A549 (cell line): ENCODE measurements around the gene SMG6. TPM values are rescaled to one million over a fixed set of nuclear protein-coding genes. Genes with fewer than 3 reads are reported as not detected.

Experiments
- ATAC-seq, 2 experiments: fragments of 200-7000 bp in 1 of 2; fragments of >200 bp in 1 of 2; cut with Nextera tagmentation in 1 of 2; cut with Tn5 transposase in 1 of 2; 3 replicates each; pipeline versions ENCODE4 v1.8.0 to v1.9.1; 2018 to 2020; ENCODE audit warnings: mild to moderate bottlenecking in 1 of 2, moderate library complexity in 1 of 2
- CTCF ChIA-PET: fragments of 300-600 bp; sonication (Branson Sonifier 250); formaldehyde crosslinking; extraction: SDS; loops from one replicate; lab custom pipeline; 2021; ENCODE audit warnings: antibody characterized with exemption, inconsistent platforms; lab: Yijun Ruan, JAX
- POLR2A ChIA-PET: fragments of 350-600 bp; formaldehyde crosslinking; extraction: SDS; loops from one replicate; lab custom pipeline; 2021; ENCODE audit warnings: antibody characterized with exemption, inconsistent platforms; lab: Yijun Ruan, JAX
- DNase-seq, 2 experiments: peaks; one replicate each; pipeline versions ENCODE4 v3.0.0 to v3.0.0-alpha.2; 2011 to 2016; ENCODE audit warnings: low read depth in 1 of 2, low spot score in 1 of 2
- FAIRE-seq: peaks from 2 replicates; lab custom pipeline; 2011; peaks lifted over from hg19 to GRCh38; lab: Jason Lieb, UNC
- H3K27ac ChIP-seq, 2 experiments: fragments of >200 bp; sonication (Bioruptor Twin); formaldehyde crosslinking; 3 replicates each; pipeline ENCODE4 v1.5.1; 2016 to 2017
- H3K4me1 ChIP-seq: fragments of >200 bp; sonication (Bioruptor Twin); formaldehyde crosslinking; 3 replicates; pipeline ENCODE4 v1.6.1; 2016
- H3K4me2 ChIP-seq: fragments of >200 bp; sonication (Bioruptor Twin); formaldehyde crosslinking; 3 replicates; pipeline ENCODE4 v1.6.1; 2016
- H3K4me3 ChIP-seq: fragments of >200 bp; sonication (Bioruptor Twin); formaldehyde crosslinking; 3 replicates; pipeline ENCODE4 v1.5.1; 2016
- H3K9me3 ChIP-seq: fragments of >200 bp; sonication (Bioruptor Twin); formaldehyde crosslinking; 3 replicates; pipeline ENCODE4 v1.6.1; 2016
- BCL3 ChIP-seq: fragments of >200 bp; sonication (Bioruptor Twin); formaldehyde crosslinking; IDR thresholded peaks from 3 replicates; pipeline ENCODE4 v1.6.1; 2016
- KDM1A ChIP-seq: fragments of 200-600 bp; sonication (generic); IDR thresholded peaks from 2 replicates; pipeline ENCODE4 v1.6.1; 2016; ENCODE audit warnings: low read depth, mild to moderate bottlenecking
- MAZ ChIP-seq: fragments of 150-350 bp; IDR thresholded peaks from 2 replicates; pipeline ENCODE4 v1.6.1; 2014; ENCODE audit warnings: antibody characterized with exemption, low read depth, low read length, borderline replicate concordance
- RAD21 ChIP-seq, 2 experiments: fragments of >200 bp in 1 of 2; sonication (Bioruptor Twin) in 1 of 2; formaldehyde crosslinking in 1 of 2; IDR thresholded peaks in 1 of 2; conservative IDR thresholded peaks in 1 of 2; 2 replicates in 1 of 2; 3 replicates in 1 of 2; pipeline ENCODE4 v1.6.1; 2012 to 2018; ENCODE audit warnings: inconsistent platforms in 1 of 2
- RNF2 ChIP-seq: fragments of 200-600 bp; sonication (generic); IDR thresholded peaks from 2 replicates; pipeline ENCODE4 v1.6.1; 2016; ENCODE audit warnings: low read depth, mild to moderate bottlenecking, antibody characterized with exemption, moderate library complexity, borderline replicate concordance
- SMC3 ChIP-seq: fragments of >200 bp; sonication (Bioruptor Twin); formaldehyde crosslinking; IDR thresholded peaks from 3 replicates; pipeline ENCODE4 v1.6.1; 2018; ENCODE audit warnings: inconsistent platforms
- SREBF2 ChIP-seq: fragments of 450-650 bp; IDR thresholded peaks from 2 replicates; pipeline ENCODE4 v1.6.1; 2014; ENCODE audit warnings: mild to moderate bottlenecking, moderate library complexity
- whole genome bisulfite sequencing: methylation state at CpG from one replicate; pipeline ENCODE4 v1.1.6; 2017; ENCODE audit errors: missing lambda C conversion rate; 5-methylcytosine and 5-hydroxymethylcytosine counted together
- polyA plus RNA-seq, 4 experiments: library from polyadenylated mRNA; depleted of rRNA in 3 of 4; stranded (reverse); fragments of >200 nt; fragmentation: RNase III in 1 of 4; extraction: RNeasy Plus Mini Kit Qiagen cat#74134 plus additional on column Dnase treatment in 1 of 4; gene quantifications; 2 replicates in 3 of 4; 3 replicates in 1 of 4; pipeline ENCODE4 v1.2.3, GENCODE V29; 2011 to 2017
- TF ChIP-seq, protein P1 (sequence below): fragments of >200 bp; sonication (Bioruptor Twin); formaldehyde crosslinking; IDR thresholded peaks from 3 replicates; pipeline ENCODE4 v1.5.1; 2016

SMG6 gene
- polyA plus RNA-seq, 2 of the 4 experiments (the other 2 are of a cell fraction): 4.7 to 17.0 TPM

DNA sequence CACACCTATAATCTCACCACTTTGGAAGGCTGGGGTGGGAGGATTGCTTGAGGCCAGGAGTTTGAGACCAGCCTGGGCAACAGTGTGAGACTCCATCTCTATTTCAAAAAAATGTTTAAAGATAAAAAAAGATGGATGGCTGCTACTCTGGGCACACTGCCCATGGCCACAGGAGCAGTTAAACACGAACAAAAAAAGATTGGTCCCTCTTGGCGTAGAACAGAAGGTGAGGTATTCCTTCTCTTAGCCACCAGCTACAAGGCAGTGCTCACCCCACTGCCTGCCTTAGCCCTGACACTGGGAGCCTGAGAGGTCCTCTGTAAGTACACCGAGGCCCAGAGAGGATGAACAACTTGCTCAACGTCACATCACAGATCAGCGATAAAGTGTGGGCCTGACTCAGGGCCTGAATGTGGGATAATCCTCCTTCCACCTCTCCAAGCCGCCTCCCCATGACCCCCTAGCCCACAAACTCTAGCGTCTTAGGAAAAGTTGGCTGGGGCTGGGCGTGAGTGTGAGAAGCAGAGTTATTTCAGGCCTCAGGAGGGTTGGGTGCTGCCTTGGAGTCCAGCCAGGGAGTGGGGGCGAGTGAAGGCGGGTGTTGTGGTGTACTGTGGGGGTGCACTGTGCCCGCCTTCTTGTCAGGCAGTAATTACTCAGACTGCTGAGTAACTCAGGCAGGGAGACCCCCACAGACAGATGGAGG, 275.9 kb downstream of the SMG6 start (continued):
- TF ChIP-seq, protein P1, sequence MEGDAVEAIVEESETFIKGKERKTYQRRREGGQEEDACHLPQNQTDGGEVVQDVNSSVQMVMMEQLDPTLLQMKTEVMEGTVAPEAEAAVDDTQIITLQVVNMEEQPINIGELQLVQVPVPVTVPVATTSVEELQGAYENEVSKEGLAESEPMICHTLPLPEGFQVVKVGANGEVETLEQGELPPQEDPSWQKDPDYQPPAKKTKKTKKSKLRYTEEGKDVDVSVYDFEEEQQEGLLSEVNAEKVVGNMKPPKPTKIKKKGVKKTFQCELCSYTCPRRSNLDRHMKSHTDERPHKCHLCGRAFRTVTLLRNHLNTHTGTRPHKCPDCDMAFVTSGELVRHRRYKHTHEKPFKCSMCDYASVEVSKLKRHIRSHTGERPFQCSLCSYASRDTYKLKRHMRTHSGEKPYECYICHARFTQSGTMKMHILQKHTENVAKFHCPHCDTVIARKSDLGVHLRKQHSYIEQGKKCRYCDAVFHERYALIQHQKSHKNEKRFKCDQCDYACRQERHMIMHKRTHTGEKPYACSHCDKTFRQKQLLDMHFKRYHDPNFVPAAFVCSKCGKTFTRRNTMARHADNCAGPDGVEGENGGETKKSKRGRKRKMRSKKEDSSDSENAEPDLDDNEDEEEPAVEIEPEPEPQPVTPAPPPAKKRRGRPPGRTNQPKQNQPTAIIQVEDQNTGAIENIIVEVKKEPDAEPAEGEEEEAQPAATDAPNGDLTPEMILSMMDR: no peak
- no peak for TF ChIP-seq BCL3

GRCh38 chr17:2025622-2026309, 277.8 kb downstream of the SMG6 start:
- peak; percentile 94 for TF ChIP-seq RAD21 (conservative IDR thresholded peaks at IDR 0.05 in 1 of 2, IDR thresholded peaks at IDR 0.05 in 1 of 2)
- TF ChIP-seq SREBF2: no peak
- TF ChIP-seq, protein P1: peak; percentile 90
- peak; percentile 70; the same call in 1 of the 2 replicates for TF ChIP-seq RNF2
- no peak for TF ChIP-seq MAZ
- peak; percentile 97 for TF ChIP-seq SMC3
- Histone ChIP-seq H3K4me2 (peak overlapping the region; percentile 96), H3K4me1 (peaks cover 15% of the 10 kb centered on the region), H3K27ac (peak overlapping the region; percentile 25 to 78; a peak in 5 of 6 replicates), H3K9me3 (no peaks in the 10 kb centered on the region), H3K4me3 (peak overlapping the region; percentile 43)
- POLR2A ChIA-PET: interaction anchor here (0.6 to 3.3 kb wide), 4 partner anchors 27 to 1319 kb away, joined by 3 to 23 read pairs (median 10); no protein-coding TSS in a partner anchor
- FAIRE-seq (no peak), DNase-seq (peak; percentile 84 to 97), ATAC-seq (peak; percentile 50 to 68)
- 2% methylated on average over 37 of the region's 55 CpGs for WGBS
- CTCF ChIA-PET: interaction anchor here (0.6 to 17.0 kb wide), 58 partner anchors 8 to 767 kb away, joined by 3 to 420 read pairs (median 6); partner anchors contain the start of genes OVCA2, RILP, RPA1 and TRARG1

GRCh38 chr17:2025220-2025621, 278.4 kb downstream of the SMG6 start, which contains the start of gene RTN4RL1:
RTN4RL1 (minus strand) TSS chr17:2025334; CDS start chr17:2024865, 469 bp downstream.
- Histone ChIP-seq H3K4me3 (peak within 1 kb of the TSS; percentile 43), H3K4me2 (peak within 1 kb of the TSS; percentile 96), H3K4me1 (peaks cover 14% of the 10 kb centered on the region), H3K27ac (peak within 1 kb of the TSS; percentile 44 to 78; a peak in 5 of 6 replicates)
- peak; percentile 25 to 45 for ATAC-seq
- CTCF ChIA-PET: interaction anchor here (0.6 to 17.0 kb wide), 46 partner anchors 7 to 746 kb away, joined by 3 to 420 read pairs (median 8); partner anchors contain the start of genes OVCA2, RILP and TRARG1
- TF ChIP-seq MAZ (0 out of 2 replicates have a peak, but pooled peaks have one; percentile 16), KDM1A (no peak), RNF2 (0 out of 2 replicates have a peak, but pooled peaks have one; percentile 17)
- TF ChIP-seq, all 56 proteins: peak for 2
- DNase-seq: peak; percentile 80
- WGBS: 2% methylated on average over 20 of the region's 47 CpGs
- POLR2A ChIA-PET: interaction anchor here (0.6 to 3.3 kb wide), 4 partner anchors 27 to 1318 kb away, joined by 3 to 23 read pairs (median 10); no protein-coding TSS in a partner anchor
- FAIRE-seq: no peak
- no peaks in the 10 kb centered on the region for H3K9me3 ChIP-seq
